SH-SY5Y (cell line): Measurements from ENCODE around the gene ALAS1.

Source experiments
- GATA2 ChIP-seq: IDR thresholded peaks from 2 replicates; pipeline ENCODE4 v1.6.1; 2011; ENCODE audit warnings: mild to moderate bottlenecking, low read depth, low read length
- GATA3 ChIP-seq: IDR thresholded peaks from 2 replicates; pipeline ENCODE4 v1.6.1; 2011; ENCODE audit warnings: low read depth, mild to moderate bottlenecking, low read length, moderate library complexity

GRCh38 chr3:52185837-52186236 is 12.1 kb upstream of the ALAS1 start:
- TF ChIP-seq GATA2: no peak
- no peak for TF ChIP-seq GATA3
